Caco-2 (cell line): ENCODE results near the gene FLCN. TPM values are rescaled to one million over a fixed set of nuclear protein-coding genes. Genes with fewer than 3 reads are reported as not detected.

ENCODE experiments used
- BruUV-seq: library from RNA; stranded (reverse); fragments of 400-500 nt; replicated peaks from 2 replicates; lab custom pipeline; 2021; lab: Mats Ljungman, UMichigan
- CTCF ChIA-PET: fragments of 300-600 bp; sonication (Branson Sonifier 250); formaldehyde crosslinking; loops from one replicate; lab custom pipeline; 2022; ENCODE audit warnings: antibody characterized with exemption; lab: Charles Lee
- POLR2A ChIA-PET: fragments of 300-600 bp; sonication (Branson Sonifier 250); formaldehyde crosslinking; loops from one replicate; lab custom pipeline; 2022; ENCODE audit warnings: antibody characterized with exemption; lab: Charles Lee
- DNase-seq, 2 experiments: peaks; one replicate each; pipeline versions ENCODE4 v3.0.0 to v3.0.0-alpha.2; 2020 to 2022
- H3K27me3 ChIP-seq: replicated peaks from 2 replicates; pipeline ENCODE4 v1.6.0; 2011; ENCODE audit warnings: low read length; ENCODE audit not compliant: control insufficient read depth, insufficient read depth
- H3K36me3 ChIP-seq: 2 replicates; pipeline ENCODE4 v1.5.1; 2011; ENCODE audit warnings: low read length; ENCODE audit not compliant: control insufficient read depth, insufficient read depth
- H3K4me1 ChIP-seq: fragments of 250-450 bp; sonication (Bioruptor Pico); 2 replicates; pipeline ENCODE4 v1.5.1; 2020; ENCODE audit warnings: mild to moderate bottlenecking
- H3K4me3 ChIP-seq: 2 replicates; pipeline ENCODE4 v1.5.1; 2011; ENCODE audit warnings: low read depth, mild to moderate bottlenecking, control low read depth, low read length
- H3K9me3 ChIP-seq: fragments of 250-450 bp; sonication (Bioruptor Pico); 2 replicates; pipeline ENCODE4 v1.5.1; 2020; ENCODE audit warnings: mild to moderate bottlenecking, moderate library complexity
- H3K27ac Mint-ChIP-seq: one replicate; pipeline ENCODE4 v1.8.0; 2022; ENCODE audit warnings: mixed read lengths; ENCODE audit not compliant: unreplicated experiment
- H3K27me3 Mint-ChIP-seq: one replicate; pipeline ENCODE4 v1.8.0; 2022; ENCODE audit warnings: mixed read lengths; ENCODE audit not compliant: insufficient read depth, unreplicated experiment
- H3K36me3 Mint-ChIP-seq: one replicate; pipeline ENCODE4 v1.8.0; 2022; ENCODE audit warnings: mild to moderate bottlenecking, mixed read lengths; ENCODE audit not compliant: insufficient read depth, unreplicated experiment
- H3K4me1 Mint-ChIP-seq: one replicate; pipeline ENCODE4 v1.8.0; 2022; ENCODE audit warnings: low read depth, mixed read lengths; ENCODE audit not compliant: unreplicated experiment
- H3K4me3 Mint-ChIP-seq: one replicate; pipeline ENCODE4 v1.8.0; 2022; ENCODE audit warnings: mild to moderate bottlenecking, moderate library complexity, mixed read lengths; ENCODE audit not compliant: unreplicated experiment
- H3K9me3 Mint-ChIP-seq: one replicate; pipeline ENCODE4 v1.8.0; 2022; ENCODE audit warnings: mixed read lengths; ENCODE audit not compliant: unreplicated experiment
- CTCF ChIP-seq, 2 experiments: fragments of 200-600 bp in 1 of 2; IDR thresholded peaks; 1 replicate in 1 of 2; 2 replicates in 1 of 2; pipeline versions ENCODE4 v1.5.1 to v1.8.0; 2011 to 2022; ENCODE audit warnings: antibody characterized with exemption in 1 of 2, control low read depth in 1 of 2, inconsistent platforms in 1 of 2, low read depth in 1 of 2, low read length in 1 of 2, mild to moderate bottlenecking in 1 of 2, moderate library complexity in 1 of 2; ENCODE audit not compliant: insufficient read depth in 1 of 2, severe bottlenecking in 1 of 2, unreplicated experiment in 1 of 2
- intact Hi-C: fragments of 100-400 bp; cut with micrococcal nuclease; formaldehyde crosslinking; loops from one replicate; pipeline ENCODE4 v1.10.0; 2022; ENCODE audit not compliant: unreplicated experiment
- total RNA-seq: library from RNA; stranded (reverse); gene quantifications from 2 replicates; pipeline ENCODE4 v1.2.3, GENCODE V29; 2022

Gene FLCN
- total RNA-seq, 1 experiment from 2014 or later = 69.0 TPM

DNA sequence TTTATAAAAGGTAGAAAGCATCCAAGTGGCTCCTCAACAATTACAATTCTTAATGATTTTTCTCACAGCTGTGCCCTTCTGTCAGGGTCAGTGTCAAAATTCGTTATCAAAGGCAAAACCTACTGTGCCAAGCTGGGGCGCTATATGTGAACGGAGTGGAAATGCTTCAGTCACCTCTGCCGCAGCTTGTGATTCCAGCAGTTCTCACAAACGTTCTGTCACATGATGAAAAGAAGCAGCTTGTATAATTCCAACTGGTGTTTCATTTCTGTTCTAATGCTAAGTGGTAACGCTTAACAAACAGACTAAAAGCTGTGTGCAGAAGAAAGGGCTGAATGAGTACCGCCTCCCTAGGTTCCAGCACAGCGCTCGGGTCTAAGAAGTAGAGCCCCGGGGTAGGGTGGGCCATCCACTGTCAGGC is 45.0 kb downstream of the FLCN start:
- no peak for DNase-seq
- no peak overlapping the region for H3K27ac Mint-ChIP-seq
- intact Hi-C loops = no loop called here
- no peaks in the 10 kb centered on the region for H3K36me3 ChIP-seq
- no peaks in the 10 kb centered on the region for H3K4me1 ChIP-seq
- no TSS peak for BruUV-seq
- H3K4me3 Mint-ChIP-seq = no peak overlapping the region
- H3K4me1 Mint-ChIP-seq = no peaks in the 10 kb centered on the region
- H3K9me3 Mint-ChIP-seq = no peaks in the 10 kb centered on the region
- CTCF ChIA-PET = no interaction called here
- POLR2A ChIA-PET = interaction anchor here (0.5 kb wide), 1 partner anchor 19 kb away, joined by 3 read pairs; no protein-coding TSS in a partner anchor
- H3K27me3 Mint-ChIP-seq = no peaks in the 10 kb centered on the region
- TF ChIP-seq CTCF (IDR thresholded peaks at IDR 0.05; ENCODE audit: insufficient read depth in 1 of 2, low read depth in 1 of 2, low read length in 1 of 2, severe bottlenecking in 1 of 2, unreplicated experiment in 1 of 2) = no peak
- H3K9me3 ChIP-seq = no peaks in the 10 kb centered on the region
- no peak overlapping the region for H3K4me3 ChIP-seq
- H3K27me3 ChIP-seq = no peaks in the 10 kb centered on the region
- peaks cover 44% of the 10 kb centered on the region for H3K36me3 Mint-ChIP-seq

- TF ChIP-seq CTCF (IDR thresholded peaks at IDR 0.05; ENCODE audit: insufficient read depth in 1 of 2, low read depth in 1 of 2, low read length in 1 of 2, severe bottlenecking in 1 of 2, unreplicated experiment in 1 of 2) = no peak
- ChIA-PET POLR2A (no interaction called here), CTCF (no interaction called here)
- Histone ChIP-seq H3K4me1 (no peaks in the 10 kb centered on the region), H3K4me3 (no peak overlapping the region), H3K9me3 (no peaks in the 10 kb centered on the region), H3K36me3 (no peaks in the 10 kb centered on the region), H3K27me3 (no peaks in the 10 kb centered on the region)
- no peaks in the 10 kb centered on the region for H3K27me3 Mint-ChIP-seq
- H3K36me3 Mint-ChIP-seq = peaks cover 43% of the 10 kb centered on the region
- H3K27ac Mint-ChIP-seq = no peak overlapping the region
- H3K4me1 Mint-ChIP-seq = no peaks in the 10 kb centered on the region
- H3K9me3 Mint-ChIP-seq = no peaks in the 10 kb centered on the region
- no peak for DNase-seq
- H3K4me3 Mint-ChIP-seq = no peak overlapping the region
- no TSS peak for BruUV-seq
- intact Hi-C loops = no loop called here
These were observed 45.6 kb downstream of the FLCN start for GRCh38 chr17:17191346-17191792.

- H3K4me1 Mint-ChIP-seq = peaks cover 9% of the 10 kb centered on the region
- POLR2A ChIA-PET = interaction anchor here (0.5 kb wide), 1 partner anchor 306 kb away, joined by 4 read pairs; no protein-coding TSS in a partner anchor
- peaks cover 48% of the 10 kb centered on the region for H3K36me3 Mint-ChIP-seq
- TF ChIP-seq CTCF (IDR thresholded peaks at IDR 0.05; ENCODE audit: insufficient read depth in 1 of 2, low read depth in 1 of 2, low read length in 1 of 2, severe bottlenecking in 1 of 2, unreplicated experiment in 1 of 2) = peak in 1 of 2 experiments; percentile 32
- no peak for DNase-seq
- intact Hi-C loops = no loop called here
- CTCF ChIA-PET = no interaction called here
- Histone ChIP-seq H3K4me1 (no peaks in the 10 kb centered on the region), H3K4me3 (no peak overlapping the region), H3K36me3 (no peaks in the 10 kb centered on the region), H3K27me3 (no peaks in the 10 kb centered on the region), H3K9me3 (no peaks in the 10 kb centered on the region)
- no TSS peak for BruUV-seq
- H3K27me3 Mint-ChIP-seq = no peaks in the 10 kb centered on the region
- no peak overlapping the region for H3K27ac Mint-ChIP-seq
- H3K9me3 Mint-ChIP-seq = no peaks in the 10 kb centered on the region
- H3K4me3 Mint-ChIP-seq = no peak overlapping the region
These were observed 46.8 kb downstream of the FLCN start for GRCh38 chr17:17190188-17190587.
